GM18499 (cell line): ENCODE data around the gene LRIG1.
"Not testable (repeated sequence)": the region's sequence is repeated elsewhere in the genome, so short reads cannot be mapped to it uniquely, and the experiment has no call there.

ENCODE experiments used
- ATAC-seq: cut with Tn5 transposase; IDR thresholded peaks from one replicate; pipeline ENCODE4 v1.9.1; 2021; ENCODE audit warnings: moderate number of reproducible peaks; ENCODE audit not compliant: insufficient read depth, unreplicated experiment

LRIG1 gene

GRCh38 chr3:66427352-66427751 lies 73.5 kb downstream of the LRIG1 start:
- no peak for ATAC-seq

GRCh38 chr3:66426135-66426534 lies 74.7 kb downstream of the LRIG1 start:
- ATAC-seq: no peak

- ATAC-seq: no peak
Measured at GRCh38 chr3:66425576-66426114, 75.2 kb downstream of the LRIG1 start.

- ATAC-seq: no peak
Measured at GRCh38 chr3:66425032-66425431, 75.8 kb downstream of the LRIG1 start.

- no peak for ATAC-seq
Measured at GRCh38 chr3:66423791-66424190, 77.0 kb downstream of the LRIG1 start.

- ATAC-seq: not testable (repeated sequence)
Measured at GRCh38 chr3:66421893-66422292, 78.9 kb downstream of the LRIG1 start.

- ATAC-seq: not testable (repeated sequence)
Measured at GRCh38 chr3:66421144-66421543, 79.7 kb downstream of the LRIG1 start.

GRCh38 chr3:66419036-66419435 lies 81.8 kb downstream of the LRIG1 start:
- ATAC-seq: no peak

- ATAC-seq: no peak
Measured at GRCh38 chr3:66418475-66418931, 82.3 kb downstream of the LRIG1 start.

GRCh38 chr3:66416556-66417304 lies 84.1 kb downstream of the LRIG1 start:
- ATAC-seq: no peak

GRCh38 chr3:66415867-66416428 lies 84.9 kb downstream of the LRIG1 start:
- ATAC-seq: no peak

GRCh38 chr3:66414846-66415245 lies 86.0 kb downstream of the LRIG1 start:
- ATAC-seq: no peak

- ATAC-seq: no peak
Measured at GRCh38 chr3:66413151-66413751, 87.6 kb downstream of the LRIG1 start.

- ATAC-seq: no peak
Measured at GRCh38 chr3:66411961-66412887, 88.6 kb downstream of the LRIG1 start.

GRCh38 chr3:66411474-66411873 lies 89.3 kb downstream of the LRIG1 start:
- ATAC-seq: no peak

GRCh38 chr3:66410976-66411375 lies 89.8 kb downstream of the LRIG1 start:
- no peak for ATAC-seq

- no peak for ATAC-seq
Measured at GRCh38 chr3:66409771-66410754, 90.8 kb downstream of the LRIG1 start.

GRCh38 chr3:66407611-66408218 lies 93.1 kb downstream of the LRIG1 start:
- ATAC-seq: no peak
